Loucy (cell line): Measurements from ENCODE around the gene LYL1.

Source experiments
- EZH2phosphoT487 ChIP-seq: fragments of 200-600 bp; IDR thresholded peaks from 2 replicates; pipeline ENCODE4 v1.6.1; 2018; ENCODE audit warnings: antibody characterized with exemption, mild to moderate bottlenecking, moderate library complexity, borderline replicate concordance
- TF ChIP-seq, protein P1 (sequence below): fragments of 200-600 bp; sonication (generic); conservative IDR thresholded peaks from 2 replicates; pipeline ENCODE4 v1.5.1; 2014; ENCODE audit warnings: mild to moderate bottlenecking, antibody characterized with exemption, low read length

GRCh38 chr19:13112555-13112954 is 9.9 kb upstream of the LYL1 start:
- TF ChIP-seq, protein P1, sequence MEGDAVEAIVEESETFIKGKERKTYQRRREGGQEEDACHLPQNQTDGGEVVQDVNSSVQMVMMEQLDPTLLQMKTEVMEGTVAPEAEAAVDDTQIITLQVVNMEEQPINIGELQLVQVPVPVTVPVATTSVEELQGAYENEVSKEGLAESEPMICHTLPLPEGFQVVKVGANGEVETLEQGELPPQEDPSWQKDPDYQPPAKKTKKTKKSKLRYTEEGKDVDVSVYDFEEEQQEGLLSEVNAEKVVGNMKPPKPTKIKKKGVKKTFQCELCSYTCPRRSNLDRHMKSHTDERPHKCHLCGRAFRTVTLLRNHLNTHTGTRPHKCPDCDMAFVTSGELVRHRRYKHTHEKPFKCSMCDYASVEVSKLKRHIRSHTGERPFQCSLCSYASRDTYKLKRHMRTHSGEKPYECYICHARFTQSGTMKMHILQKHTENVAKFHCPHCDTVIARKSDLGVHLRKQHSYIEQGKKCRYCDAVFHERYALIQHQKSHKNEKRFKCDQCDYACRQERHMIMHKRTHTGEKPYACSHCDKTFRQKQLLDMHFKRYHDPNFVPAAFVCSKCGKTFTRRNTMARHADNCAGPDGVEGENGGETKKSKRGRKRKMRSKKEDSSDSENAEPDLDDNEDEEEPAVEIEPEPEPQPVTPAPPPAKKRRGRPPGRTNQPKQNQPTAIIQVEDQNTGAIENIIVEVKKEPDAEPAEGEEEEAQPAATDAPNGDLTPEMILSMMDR, result no peak
- no peak for TF ChIP-seq EZH2phosphoT487
